Glomerular visceral epithelial cell (primary cell): ENCODE measurements around the gene NBAS.
"Not testable (repeated sequence)": the region's sequence is repeated elsewhere in the genome, so short reads cannot be mapped to it uniquely, and the experiment has no call there.

Experiments used
- DNase-seq: peaks from one replicate; pipeline ENCODE4 v3.0.0-alpha.2; 2016; ENCODE audit errors: extremely low spot score

Gene NBAS

DNA sequence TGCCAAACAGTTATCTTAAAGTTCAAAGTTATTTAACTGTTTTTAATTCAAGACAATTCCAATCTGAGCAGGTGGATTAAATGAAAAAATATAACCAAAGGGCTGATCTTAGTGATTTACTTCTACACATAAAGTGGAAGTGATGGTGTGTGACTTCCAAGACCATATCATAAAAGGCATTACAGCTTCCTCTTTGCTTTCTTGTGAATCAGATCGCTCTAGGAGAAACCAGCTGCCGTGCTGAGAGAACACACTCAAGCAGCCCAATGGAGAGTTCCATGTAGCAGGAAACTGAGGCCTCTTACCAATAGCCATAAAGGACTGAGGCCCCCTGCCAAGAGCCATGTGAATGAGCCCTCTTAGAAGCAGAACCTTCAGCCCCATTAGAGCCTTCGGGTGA is 197.4 kb downstream of the NBAS start:
- no peak for DNase-seq

DNA sequence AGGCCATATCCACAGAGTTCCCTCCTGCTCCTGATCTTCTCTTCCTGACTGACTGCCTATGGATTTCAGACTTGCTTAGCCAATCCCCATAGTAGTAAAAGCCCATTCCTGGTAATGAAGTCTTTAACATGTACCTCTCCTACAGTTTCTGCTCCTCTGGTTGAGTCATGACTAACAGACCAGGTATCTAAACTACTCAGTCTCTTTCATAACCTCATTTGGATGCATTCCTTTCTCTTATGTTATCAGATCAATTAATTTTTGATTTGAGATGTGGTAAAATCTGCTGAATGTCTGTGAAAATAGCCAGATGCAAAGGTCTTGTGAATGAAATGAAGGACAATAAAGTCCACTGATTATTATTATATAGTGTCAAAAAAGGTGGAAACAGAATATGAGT is 198.0 kb downstream of the NBAS start:
- peak; percentile 22 for DNase-seq

DNA sequence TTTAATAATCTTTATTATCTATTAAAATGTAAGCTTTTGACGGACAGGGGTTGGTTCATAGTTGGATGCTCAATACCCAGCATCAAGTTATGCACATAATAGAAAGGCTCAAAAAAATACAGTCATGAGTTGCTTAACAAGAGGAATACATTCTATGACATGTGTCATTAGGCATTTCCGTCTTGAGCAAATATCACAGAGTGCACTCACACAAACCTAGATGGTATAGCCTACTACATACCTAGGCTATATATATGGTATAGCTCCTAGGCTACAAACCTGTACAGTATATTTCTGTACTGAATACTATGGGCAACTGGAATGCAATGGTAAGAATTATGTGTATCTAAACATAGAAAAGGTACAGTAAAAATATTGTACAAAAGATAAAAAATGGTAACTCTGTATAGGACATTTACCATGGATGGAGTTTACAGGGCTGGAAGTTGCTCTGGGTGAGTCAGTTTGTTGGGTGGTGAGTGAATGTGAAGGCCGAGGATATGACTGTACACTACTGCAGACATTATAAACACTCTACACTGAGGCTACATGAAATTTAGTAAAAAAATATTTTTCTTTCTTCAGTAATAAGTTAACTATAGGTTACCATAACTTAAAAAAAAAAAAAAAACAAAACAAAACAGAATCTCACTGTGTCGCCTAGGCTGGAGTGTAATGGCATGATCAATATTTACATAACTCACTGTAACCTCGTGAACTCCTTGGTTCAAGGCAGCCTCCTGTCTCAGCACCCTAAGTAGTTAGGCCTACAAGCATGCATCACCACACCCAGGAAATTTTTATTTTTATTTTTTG is 201.2 kb downstream of the NBAS start:
- peak; percentile 44 for DNase-seq

DNA sequence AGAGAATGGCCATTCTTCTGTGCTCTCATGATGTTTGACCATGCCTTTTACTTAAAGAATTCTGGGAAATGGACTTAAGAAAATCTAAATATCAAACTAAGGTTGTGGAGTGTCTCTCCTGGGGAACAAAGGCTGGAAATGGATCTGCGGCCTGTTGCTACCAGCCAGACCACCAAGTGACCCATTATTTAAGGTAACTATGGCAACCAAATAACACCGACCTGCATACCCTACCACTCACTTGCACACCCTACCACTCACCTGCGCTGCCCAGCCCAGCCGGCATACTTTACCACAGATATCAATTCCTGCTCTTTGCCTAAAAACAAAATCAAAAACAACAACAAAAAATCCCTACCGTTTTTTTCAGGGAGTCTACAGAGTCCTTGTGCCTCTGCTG is 203.2 kb downstream of the NBAS start:
- DNase-seq, result no peak

DNA sequence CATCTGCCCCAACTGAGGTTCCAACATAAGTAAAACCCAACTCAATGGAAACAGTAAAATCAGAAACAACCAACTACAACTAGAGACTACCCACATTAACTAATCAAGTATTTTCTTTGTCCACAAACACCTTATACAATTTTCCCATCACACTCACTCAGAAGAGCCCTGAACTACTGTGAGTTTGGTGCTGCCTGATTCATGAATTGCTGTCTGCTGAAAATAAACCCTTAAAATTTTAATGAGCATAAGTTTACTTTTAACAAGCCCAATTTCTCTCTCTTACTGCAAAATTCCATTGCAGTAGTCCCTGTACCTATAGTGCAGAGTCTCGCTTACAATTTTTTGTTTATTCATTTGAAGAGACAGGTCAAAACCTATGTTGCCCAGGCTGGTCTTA is 203.9 kb downstream of the NBAS start:
- DNase-seq, result no peak

DNA sequence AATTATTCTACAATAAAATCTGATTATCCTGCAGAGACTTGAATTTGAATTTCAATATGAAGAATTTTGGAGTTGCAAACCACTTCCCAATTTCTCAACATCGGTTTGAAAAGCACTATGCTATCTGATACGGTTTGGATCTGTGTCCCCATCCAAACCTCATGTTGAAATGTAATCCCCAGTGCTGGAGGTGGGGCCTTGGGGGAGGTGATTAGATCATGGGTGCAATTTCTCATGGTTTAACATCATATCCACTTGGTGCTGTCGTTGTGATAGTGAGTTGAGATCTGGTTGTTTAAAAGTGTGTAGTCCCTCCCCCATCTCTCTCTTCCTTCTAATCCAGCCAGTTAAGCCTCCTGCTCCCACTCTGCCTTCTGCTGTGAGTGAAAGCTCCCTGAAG is 205.7 kb downstream of the NBAS start:
- no peak for DNase-seq

DNA sequence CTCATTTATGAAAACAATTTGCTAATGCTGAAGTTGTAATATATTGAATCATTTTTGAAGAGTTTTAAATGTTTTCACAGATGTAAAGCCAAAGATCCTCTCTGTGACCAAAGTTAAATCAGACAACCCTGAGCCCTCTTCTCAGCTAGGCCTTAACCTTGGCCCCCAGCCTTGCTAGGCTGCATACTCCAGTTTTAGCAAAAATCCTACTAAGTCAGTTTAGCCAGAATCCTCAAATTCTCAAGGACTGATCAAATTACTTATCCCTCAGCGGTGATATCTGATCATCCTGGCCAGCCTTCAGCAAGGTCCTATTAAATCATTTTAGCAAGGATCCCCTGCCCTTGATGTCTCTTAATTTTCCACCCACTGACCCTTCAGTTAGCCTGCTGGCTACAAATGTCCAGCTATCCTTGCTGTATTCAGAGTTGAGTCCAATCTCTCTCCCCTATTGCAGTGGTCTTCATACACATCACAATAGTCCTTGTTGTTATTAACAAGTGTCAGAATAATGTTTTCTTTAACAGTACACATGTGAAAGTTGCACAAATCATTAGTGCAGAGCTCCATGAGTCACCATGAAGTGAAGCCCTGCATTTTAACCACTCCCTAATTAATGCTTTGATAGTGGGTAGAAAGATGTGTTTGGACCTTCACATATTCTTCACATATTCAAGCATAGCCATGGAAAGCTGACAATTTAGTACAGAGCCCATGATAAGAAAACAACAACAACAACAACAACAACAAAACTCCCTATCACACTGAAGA is 206.4 kb downstream of the NBAS start:
- no peak for DNase-seq

DNA sequence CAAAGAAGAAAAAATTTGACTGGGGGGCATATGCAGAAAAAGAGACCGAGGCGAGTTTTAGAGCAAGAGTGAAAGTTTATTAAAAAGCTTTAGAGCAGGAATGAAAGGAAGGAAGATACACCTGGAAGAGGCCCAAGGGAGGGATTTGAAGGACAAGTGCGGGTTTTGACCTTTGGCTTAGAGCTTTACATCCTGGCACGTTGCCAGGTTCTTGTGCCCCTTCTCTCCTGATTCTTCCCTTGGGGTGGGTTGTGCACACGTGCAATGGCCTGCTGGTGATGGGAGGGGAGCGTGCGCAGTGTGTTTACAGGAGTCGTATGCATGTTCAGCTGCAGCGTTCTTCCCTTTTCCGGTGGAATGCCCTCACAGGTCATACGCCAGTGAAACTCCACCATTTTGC is 208.8 kb downstream of the NBAS start:
- no peak for DNase-seq

DNA sequence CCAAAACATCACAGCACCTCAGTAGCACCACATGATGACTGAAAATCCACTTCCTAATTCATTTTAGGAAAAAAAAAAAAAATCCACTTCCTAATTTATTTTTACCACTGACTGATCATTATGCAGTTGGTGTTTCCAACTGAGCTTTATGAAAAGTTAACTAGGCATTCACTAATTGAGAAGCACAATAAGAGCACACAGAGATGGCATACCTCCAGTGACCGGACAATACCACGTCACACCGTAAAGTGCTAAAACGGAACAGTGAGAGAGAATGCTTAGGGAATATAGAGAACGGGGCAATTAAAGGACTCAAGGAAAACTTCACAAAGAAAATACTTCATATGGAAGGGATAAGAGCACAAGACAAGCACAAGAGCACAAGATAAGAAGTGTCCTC is 212.5 kb downstream of the NBAS start:
- DNase-seq, result no peak

DNA sequence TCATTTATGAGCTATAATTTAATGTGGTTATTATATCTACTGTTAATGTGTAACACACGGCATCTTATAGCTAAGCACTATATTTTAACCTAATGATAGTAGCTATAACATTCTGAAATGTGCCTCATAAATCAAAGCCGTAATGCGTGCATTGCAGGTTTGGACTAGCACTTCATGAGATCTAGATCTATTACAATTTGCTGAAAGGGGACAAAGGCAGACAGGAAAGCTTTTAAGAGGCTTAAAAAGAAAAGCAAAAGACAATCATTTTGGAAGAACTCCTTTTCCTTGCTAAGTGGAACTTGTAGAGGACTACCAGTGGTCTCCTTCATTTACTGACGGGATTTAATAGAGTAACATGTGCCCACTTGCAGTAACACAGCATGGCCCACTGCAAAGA is 213.1 kb downstream of the NBAS start:
- no peak for DNase-seq

DNA sequence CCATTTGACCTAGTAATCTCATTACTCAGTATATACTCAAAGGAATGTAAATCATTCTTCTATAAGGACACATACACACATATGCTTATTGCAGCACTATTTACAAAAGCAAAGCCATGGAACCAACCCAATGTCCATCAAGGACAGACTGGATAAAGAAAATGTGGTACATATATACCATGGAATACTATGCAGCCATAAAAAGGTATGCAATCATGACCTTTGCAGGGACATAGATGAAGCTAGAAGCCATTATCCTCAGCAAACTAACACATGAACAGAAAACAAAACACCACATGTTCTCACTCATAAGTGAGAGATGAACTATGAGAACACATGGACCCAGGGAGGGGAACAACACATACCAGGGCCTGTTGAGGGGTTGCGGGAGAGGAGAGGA is 214.5 kb downstream of the NBAS start:
- DNase-seq, result no peak

DNA sequence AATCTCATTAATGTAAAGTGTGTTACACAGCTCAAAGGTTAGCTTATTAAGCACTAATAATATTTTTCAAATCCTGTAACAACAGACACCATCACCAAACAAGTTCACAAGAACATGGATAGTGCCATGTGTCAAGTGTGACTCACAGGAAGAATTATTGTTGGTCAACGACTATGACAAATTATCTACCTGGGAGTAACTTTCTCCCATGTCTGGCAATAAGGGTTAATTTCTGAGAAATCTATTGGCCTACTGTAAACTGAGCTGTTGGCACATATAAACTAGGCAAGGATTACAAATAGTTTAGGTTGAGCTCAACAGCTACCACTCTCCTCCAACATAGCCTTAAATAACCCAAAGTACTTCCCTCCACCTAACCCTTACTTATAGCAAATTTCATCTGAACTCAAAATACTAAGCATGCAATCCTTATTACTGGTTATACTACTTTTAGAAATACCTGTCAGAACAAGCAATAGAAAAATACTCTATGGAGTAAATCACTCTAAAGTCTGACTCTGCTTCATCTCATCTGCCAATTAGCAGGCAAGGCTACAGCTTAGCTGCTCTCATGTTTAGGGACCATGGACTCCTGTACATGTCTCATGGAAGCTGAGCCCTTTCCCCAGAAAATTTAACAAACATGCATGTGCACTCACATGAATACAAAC is 223.0 kb downstream of the NBAS start:
- DNase-seq, result no peak

DNA sequence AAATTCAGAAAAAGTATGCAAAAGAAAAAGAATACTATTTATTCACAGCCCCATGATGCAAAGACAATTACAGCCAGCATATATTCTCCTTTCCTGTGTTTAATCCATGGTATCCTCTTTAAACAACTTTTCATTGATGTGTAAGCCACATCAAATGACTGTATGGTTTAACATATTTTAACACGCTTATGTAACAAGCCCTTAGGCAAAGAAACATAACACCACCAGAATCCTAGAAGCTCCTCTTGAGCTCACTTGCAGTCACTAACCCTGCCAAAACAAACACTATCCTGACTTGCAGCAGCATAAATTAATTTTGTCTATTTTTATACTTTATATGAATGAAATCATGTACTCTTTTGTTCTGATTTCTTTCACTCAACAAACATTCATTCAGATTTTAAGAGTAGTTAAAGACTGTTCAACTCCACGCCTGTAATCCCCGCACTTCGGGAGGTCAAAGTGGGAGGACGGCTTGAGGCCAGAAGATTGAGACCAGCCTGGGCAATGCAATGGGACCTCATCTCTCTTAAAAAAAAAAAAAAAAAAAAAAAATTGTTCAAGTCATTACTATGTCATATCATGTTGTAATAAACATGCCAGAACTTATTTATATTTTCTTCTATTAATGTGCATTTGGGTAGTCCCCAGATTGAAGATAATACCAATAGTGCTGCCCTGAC is 226.3 kb downstream of the NBAS start:
- no peak for DNase-seq

DNA sequence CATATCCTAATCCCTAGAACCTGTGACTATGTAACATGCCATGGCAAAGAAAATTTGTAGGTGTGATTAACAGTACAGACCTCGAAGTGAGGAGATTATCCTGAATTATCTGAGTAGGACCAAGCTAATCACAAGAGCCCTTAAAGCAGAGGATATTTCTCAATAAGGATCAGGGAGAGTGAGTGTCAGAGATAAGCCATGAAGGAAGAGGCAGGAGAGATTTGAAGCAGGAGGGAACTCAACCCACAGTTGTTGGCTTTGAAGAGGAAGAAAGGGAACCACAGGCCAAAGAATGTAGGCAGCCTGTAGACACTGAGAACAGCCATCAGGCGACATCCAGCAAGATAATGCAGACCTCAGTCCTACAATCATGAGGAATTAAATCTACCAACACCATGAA is 229.3 kb downstream of the NBAS start:
- DNase-seq, result no peak

DNA sequence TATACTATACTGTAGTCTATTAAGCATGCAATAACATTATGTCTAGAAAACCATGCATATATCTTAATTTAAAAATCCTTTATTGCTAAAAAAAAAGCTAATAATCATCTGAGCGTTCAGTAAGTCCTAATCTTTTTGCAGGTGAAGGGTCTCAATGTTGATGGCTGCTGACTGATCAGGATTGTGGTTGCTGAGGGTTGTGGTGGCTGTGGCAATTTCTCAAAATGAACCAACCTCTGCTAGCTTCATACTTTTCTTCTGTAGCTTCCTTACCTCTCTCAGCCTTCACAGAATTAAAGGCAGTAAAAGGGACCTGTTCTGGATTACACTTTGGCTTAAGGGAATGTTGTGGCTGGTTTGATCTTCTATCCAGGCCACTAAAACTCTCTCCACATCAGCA is 235.8 kb downstream of the NBAS start:
- no peak for DNase-seq

DNA sequence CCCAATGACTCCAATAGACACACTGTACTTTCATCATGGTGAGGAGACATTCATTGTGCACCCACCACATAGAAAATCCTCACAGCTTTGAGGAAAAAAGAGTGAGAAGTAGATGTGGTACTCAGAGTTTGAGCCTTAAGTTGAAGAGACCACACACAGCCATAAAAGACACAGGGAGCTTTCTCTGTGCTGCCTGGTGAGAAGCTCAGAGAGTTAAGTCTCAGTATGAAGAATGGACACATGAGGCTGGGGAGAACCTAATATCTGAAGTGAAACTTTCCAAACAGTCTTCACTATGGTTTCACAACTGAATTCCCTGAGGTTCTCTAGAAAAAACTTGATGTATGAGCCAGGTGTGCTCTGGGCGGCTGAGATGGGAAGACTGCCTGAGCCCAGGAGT is 237.9 kb downstream of the NBAS start:
- no peak for DNase-seq

DNA sequence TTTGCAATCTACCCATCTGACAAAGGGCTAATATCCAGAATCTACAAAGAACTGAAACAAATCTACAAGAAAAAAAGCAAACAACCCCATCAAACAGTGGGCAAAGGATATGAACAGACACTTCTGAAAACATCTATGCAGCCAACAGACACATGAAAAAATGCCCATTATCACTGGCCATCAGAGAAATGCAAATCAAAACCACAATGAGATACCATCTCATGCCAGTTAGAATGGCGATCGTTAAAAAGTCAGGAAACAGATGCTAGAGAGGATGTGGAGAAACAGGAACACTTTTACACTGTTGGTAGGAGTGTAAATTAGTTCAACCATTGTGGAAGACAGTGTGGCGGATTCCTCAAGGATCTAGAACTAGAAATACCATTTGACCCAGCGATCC is 239.7 kb downstream of the NBAS start:
- DNase-seq, result not testable (repeated sequence)

DNA sequence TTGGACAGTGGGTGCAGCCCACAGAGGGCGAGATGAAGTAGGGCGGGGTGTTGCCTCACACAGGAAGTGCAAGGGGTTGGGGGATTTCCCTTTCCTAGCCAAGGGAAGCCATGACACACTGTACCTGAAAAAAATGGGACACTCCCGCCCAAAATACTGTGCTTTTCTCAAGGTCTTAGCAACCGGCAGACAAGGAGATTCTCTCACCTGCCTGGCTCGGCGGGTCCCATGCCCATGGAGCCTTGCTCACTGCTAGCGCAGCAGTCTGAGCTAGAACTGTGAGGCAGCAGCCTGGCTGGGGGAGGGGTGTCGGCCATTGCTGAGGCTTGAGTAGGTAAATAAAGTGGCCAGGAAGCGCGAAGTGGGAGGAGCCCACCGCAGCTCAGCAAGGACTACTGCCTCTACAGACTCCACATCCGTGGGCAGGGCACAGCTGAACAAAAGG is 244.7 kb downstream of the NBAS start:
- no peak for DNase-seq

DNA sequence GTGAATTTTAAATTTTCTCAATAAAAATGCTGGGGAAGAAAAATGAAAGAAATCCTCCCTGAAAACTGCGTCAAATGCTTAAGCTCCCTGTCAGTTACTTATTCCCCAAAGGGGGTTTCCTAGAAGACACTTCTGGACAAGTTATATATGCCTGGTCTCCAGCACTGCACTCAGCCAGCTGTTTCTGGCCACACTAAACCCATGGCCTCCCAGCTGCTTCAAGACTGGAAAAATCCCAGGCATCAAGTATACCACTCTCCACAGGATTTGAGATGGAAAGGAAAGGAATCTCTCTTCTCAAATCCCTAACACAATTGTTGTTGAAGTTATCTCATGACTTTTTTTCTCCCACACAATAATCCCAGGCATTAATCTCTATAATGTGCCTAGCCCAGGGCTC is 245.7 kb downstream of the NBAS start:
- no peak for DNase-seq

DNA sequence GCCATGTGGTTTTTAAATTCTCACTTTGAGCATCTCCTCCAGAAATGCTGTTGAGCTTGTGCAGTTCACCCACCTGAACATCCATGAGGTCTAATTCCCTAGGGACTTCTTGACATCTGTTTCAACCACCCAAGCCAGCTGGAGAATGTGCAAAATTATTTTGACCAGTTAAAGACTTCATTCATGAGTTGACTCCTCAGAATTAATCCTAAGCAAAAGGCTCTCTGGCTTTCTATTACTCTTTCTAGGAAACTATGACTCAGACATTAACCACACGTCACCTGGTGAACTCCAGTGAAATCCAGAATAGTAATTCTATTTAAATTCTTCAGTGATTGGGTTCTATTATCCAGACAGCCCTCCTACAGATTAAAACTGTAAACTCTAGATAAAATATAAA is 247.5 kb downstream of the NBAS start:
- DNase-seq, result peak; percentile 4

DNA sequence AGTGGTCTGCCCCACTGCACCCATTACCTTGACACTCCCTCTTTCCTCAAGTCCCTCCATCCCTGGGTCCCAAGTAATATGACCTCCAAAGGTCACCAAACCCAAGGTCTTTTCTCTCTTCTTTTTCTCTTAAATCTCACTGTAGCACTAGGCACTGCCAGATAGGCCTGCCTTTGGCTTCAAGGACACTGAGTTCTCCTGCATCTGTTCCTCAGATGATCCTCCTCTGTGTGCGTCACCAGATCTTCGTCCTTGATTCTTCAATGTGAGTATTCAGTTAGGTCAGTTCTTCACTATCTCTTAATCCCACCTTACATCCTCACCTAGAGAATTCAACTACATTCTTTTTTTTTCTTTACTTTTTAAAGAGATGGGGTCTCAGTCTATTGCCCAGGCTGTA is 249.2 kb downstream of the NBAS start:
- no peak for DNase-seq

DNA sequence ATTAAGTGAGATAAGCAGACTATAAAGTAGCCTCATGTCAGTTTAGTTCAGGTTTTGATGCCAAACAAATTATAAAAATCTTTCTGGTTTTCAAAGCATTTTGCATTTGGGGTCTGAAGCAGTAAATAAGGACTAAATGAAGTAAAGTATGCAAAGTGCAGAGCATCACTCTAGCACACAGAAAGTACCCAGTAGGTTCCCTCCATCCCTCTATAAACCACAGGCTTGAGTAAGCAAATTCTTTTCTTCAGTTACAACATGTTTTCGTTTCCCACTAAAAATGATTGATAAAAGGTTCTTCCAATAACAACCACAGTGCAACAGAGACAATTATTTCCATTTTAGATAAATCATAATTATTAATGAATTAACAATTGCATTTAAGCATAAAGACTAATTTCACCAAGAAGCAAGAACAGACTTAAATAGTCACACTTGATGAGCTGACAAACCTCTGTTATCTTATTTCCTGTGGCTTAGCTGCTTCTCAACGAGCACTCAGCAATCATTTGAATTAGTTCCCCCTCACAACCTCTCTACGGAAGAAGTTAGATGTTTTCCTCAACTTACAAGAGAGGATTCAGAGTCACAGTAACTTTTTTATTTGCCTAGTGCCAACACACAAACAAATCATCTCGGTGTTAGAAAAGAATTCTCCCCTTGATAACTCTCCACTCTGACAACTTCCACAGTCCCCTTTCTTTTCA is 249.8 kb downstream of the NBAS start:
- no peak for DNase-seq
